DMS114 treated with DMSO at 0.1 percent for 48 hours (cell line): ENCODE results near the gene ANKRD12.
A peak's percentile ranks its signal among the peaks of the same experiment; 100 is the strongest.

Experiments used
- DNase-seq: peaks from one replicate; lab custom pipeline; 2025; ENCODE audit not compliant: unreplicated experiment; lab: John Stamatoyannopoulos, UW

ANKRD12 gene

GRCh38 chr18:9285604-9286003 is 149.0 kb downstream of the ANKRD12 start:
- DNase-seq: no peak

- DNase-seq: no peak
Measured at GRCh38 chr18:9287036-9287435, 150.5 kb downstream of the ANKRD12 start.

GRCh38 chr18:9289698-9290097 is 153.1 kb downstream of the ANKRD12 start:
- DNase-seq: no peak

- no peak for DNase-seq
Measured at GRCh38 chr18:9290156-9290555, 153.6 kb downstream of the ANKRD12 start.

- DNase-seq: no peak
Measured at GRCh38 chr18:9292047-9292446, 155.5 kb downstream of the ANKRD12 start.

- DNase-seq: no peak
Measured at GRCh38 chr18:9293948-9294347, 157.4 kb downstream of the ANKRD12 start.

- no peak for DNase-seq
Measured at GRCh38 chr18:9296233-9297006, 159.8 kb downstream of the ANKRD12 start.

- no peak for DNase-seq
Measured at GRCh38 chr18:9297007-9297393, 160.4 kb downstream of the ANKRD12 start.

- DNase-seq: no peak
Measured at GRCh38 chr18:9304388-9305070, 167.9 kb downstream of the ANKRD12 start.

- DNase-seq: no peak
Measured at GRCh38 chr18:9319333-9319732, 182.8 kb downstream of the ANKRD12 start.

- no peak for DNase-seq
Measured at GRCh38 chr18:9321017-9321452, 184.5 kb downstream of the ANKRD12 start.

GRCh38 chr18:9321736-9322135 is 185.2 kb downstream of the ANKRD12 start:
- no peak for DNase-seq

- DNase-seq: no peak
Measured at GRCh38 chr18:9322744-9323143, 186.2 kb downstream of the ANKRD12 start.

GRCh38 chr18:9323750-9324445 is 187.3 kb downstream of the ANKRD12 start:
- DNase-seq: no peak

GRCh38 chr18:9325716-9326115 is 189.1 kb downstream of the ANKRD12 start:
- DNase-seq: no peak

- no peak for DNase-seq
Measured at GRCh38 chr18:9328776-9329175, 192.2 kb downstream of the ANKRD12 start.

GRCh38 chr18:9329471-9329870 is 192.9 kb downstream of the ANKRD12 start:
- DNase-seq: no peak

- no peak for DNase-seq
Measured at GRCh38 chr18:9330419-9330818, 193.8 kb downstream of the ANKRD12 start.

GRCh38 chr18:9333441-9334328 is 197.1 kb downstream of the ANKRD12 start:
- DNase-seq: no peak

- peak; percentile 86 for DNase-seq
Measured at GRCh38 chr18:9334329-9334972, 197.9 kb downstream of the ANKRD12 start, which contains the start of gene TWSG1. Gene TWSG1 (plus strand): TSS chr18:9334773. CDS start chr18:9337230, 2,457 bp downstream.
